OCI-LY1 (cell line): Measurements from ENCODE around the gene ZNF280A.

Experiments
- H2AFZ ChIP-seq: fragments of 200-600 bp; sonication (generic), shearing (Covaris generic); 2 replicates; pipeline ENCODE4 v1.6.0; 2014; ENCODE audit warnings: antibody characterized with exemption, mild to moderate bottlenecking, low read length
- H3F3A ChIP-seq: fragments of 200-600 bp; sonication (generic), shearing (Covaris generic); 2 replicates; pipeline ENCODE4 v1.6.0; 2014; ENCODE audit warnings: mild to moderate bottlenecking, antibody characterized with exemption, low read length, moderate library complexity; ENCODE audit not compliant: insufficient read depth
- H3K27ac ChIP-seq: fragments of 200-600 bp; sonication (generic); 2 replicates; pipeline ENCODE4 v1.5.1; 2014; ENCODE audit warnings: low read length, mixed run types, mild to moderate bottlenecking, low read depth; ENCODE audit not compliant: poor library complexity, severe bottlenecking
- H3K27me3 ChIP-seq: fragments of 200-600 bp; sonication (generic); 2 replicates; pipeline ENCODE4 v1.6.0; 2014; ENCODE audit warnings: antibody characterized with exemption, mild to moderate bottlenecking, low read length, moderate library complexity; ENCODE audit not compliant: insufficient read depth
- H3K36me3 ChIP-seq: fragments of 200-600 bp; sonication (generic); 2 replicates; pipeline ENCODE4 v1.6.1; 2014; ENCODE audit warnings: mild to moderate bottlenecking, antibody characterized with exemption, low read length, moderate library complexity, mixed read lengths; ENCODE audit not compliant: insufficient read depth
- H3K4me1 ChIP-seq: fragments of 200-600 bp; sonication (generic); 2 replicates; pipeline ENCODE4 v1.5.1; 2014; ENCODE audit warnings: mild to moderate bottlenecking, low read length, moderate library complexity; ENCODE audit not compliant: insufficient read depth, severe bottlenecking
- H3K4me2 ChIP-seq: fragments of 200-600 bp; sonication (generic), shearing (Covaris generic); 2 replicates; pipeline ENCODE4 v1.6.1; 2014; ENCODE audit warnings: low read length
- H3K4me3 ChIP-seq: fragments of 200-600 bp; sonication (generic); 2 replicates; pipeline ENCODE4 v1.5.1; 2014; ENCODE audit warnings: low read length, low read depth, mild to moderate bottlenecking, mixed read lengths; ENCODE audit not compliant: poor library complexity, severe bottlenecking
- H3K79me2 ChIP-seq: fragments of 200-600 bp; shearing (Covaris generic); 2 replicates; pipeline ENCODE4 v1.6.1; 2016; ENCODE audit warnings: mixed run types, low read length, mixed read lengths; ENCODE audit not compliant: insufficient read depth
- H3K9ac ChIP-seq: fragments of 200-600 bp; sonication (generic), shearing (Covaris generic); 2 replicates; pipeline ENCODE4 v1.6.1; 2014; ENCODE audit warnings: mild to moderate bottlenecking, low read length, mixed read lengths
- H3K9me2 ChIP-seq: fragments of 200-600 bp; sonication (generic), shearing (Covaris generic); 2 replicates; pipeline ENCODE4 v1.6.1; 2014; ENCODE audit warnings: low read depth, mild to moderate bottlenecking, low read length, mixed read lengths
- H3K9me3 ChIP-seq: fragments of 200-600 bp; shearing (Covaris generic); 2 replicates; pipeline ENCODE4 v1.6.1; 2014; ENCODE audit warnings: low read length, mixed read lengths
- H4K20me1 ChIP-seq: fragments of 200-600 bp; sonication (generic), shearing (Covaris generic); 2 replicates; pipeline ENCODE4 v1.6.0; 2016; ENCODE audit warnings: mild to moderate bottlenecking, low read length; ENCODE audit not compliant: insufficient read depth
- EZH2 ChIP-seq: fragments of 200-600 bp; sonication (generic), shearing (Covaris generic); IDR thresholded peaks from 2 replicates; pipeline ENCODE4 v1.8.0; 2017; ENCODE audit warnings: borderline replicate concordance, mixed run types, mild to moderate bottlenecking, antibody characterized with exemption, low read length, moderate library complexity, mixed read lengths
- TF ChIP-seq, protein P1 (sequence below): fragments of 200-600 bp; sonication (generic), shearing (Covaris generic); IDR thresholded peaks from 2 replicates; pipeline ENCODE4 v1.5.1; 2017; ENCODE audit warnings: mild to moderate bottlenecking, antibody characterized with exemption, low read length, moderate library complexity, mixed read lengths

Gene ZNF280A

DNA sequence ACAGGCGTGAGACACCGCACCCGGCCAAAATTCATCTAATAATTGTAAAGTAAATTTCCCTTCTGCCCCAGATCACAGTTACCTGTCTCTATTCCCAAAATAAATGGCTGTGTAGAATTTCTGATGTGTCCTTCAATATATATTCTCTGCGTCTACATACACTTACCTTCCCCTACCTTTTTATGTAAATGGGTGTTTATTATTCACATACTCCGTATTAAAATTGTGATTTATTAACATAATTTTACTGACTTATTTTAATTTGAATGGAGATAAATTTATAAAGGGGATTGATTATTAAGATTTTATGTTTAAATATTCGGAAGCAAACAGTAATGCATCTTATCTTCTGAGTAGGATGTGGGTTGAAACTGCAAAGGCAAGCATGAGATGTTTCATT, 16.4 kb upstream of the ZNF280A start:
- H3K9me2 ChIP-seq, result no peaks in the 10 kb centered on the region
- H3K4me3 ChIP-seq, result no peak overlapping the region
- TF ChIP-seq, protein P1, sequence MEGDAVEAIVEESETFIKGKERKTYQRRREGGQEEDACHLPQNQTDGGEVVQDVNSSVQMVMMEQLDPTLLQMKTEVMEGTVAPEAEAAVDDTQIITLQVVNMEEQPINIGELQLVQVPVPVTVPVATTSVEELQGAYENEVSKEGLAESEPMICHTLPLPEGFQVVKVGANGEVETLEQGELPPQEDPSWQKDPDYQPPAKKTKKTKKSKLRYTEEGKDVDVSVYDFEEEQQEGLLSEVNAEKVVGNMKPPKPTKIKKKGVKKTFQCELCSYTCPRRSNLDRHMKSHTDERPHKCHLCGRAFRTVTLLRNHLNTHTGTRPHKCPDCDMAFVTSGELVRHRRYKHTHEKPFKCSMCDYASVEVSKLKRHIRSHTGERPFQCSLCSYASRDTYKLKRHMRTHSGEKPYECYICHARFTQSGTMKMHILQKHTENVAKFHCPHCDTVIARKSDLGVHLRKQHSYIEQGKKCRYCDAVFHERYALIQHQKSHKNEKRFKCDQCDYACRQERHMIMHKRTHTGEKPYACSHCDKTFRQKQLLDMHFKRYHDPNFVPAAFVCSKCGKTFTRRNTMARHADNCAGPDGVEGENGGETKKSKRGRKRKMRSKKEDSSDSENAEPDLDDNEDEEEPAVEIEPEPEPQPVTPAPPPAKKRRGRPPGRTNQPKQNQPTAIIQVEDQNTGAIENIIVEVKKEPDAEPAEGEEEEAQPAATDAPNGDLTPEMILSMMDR, result no peak
- no peak for TF ChIP-seq EZH2
- H3F3A ChIP-seq, result no peaks in the 10 kb centered on the region
- H3K9me3 ChIP-seq, result no peaks in the 10 kb centered on the region
- H4K20me1 ChIP-seq, result no peaks in the 10 kb centered on the region
- H3K4me2 ChIP-seq, result no peak overlapping the region
- no peak overlapping the region for H3K9ac ChIP-seq
- no peak overlapping the region for H2AFZ ChIP-seq
- H3K27me3 ChIP-seq, result no peaks in the 10 kb centered on the region
- H3K79me2 ChIP-seq, result no peaks in the 10 kb centered on the region
- H3K27ac ChIP-seq, result no peak overlapping the region
- no peaks in the 10 kb centered on the region for H3K4me1 ChIP-seq
- no peaks in the 10 kb centered on the region for H3K36me3 ChIP-seq

DNA sequence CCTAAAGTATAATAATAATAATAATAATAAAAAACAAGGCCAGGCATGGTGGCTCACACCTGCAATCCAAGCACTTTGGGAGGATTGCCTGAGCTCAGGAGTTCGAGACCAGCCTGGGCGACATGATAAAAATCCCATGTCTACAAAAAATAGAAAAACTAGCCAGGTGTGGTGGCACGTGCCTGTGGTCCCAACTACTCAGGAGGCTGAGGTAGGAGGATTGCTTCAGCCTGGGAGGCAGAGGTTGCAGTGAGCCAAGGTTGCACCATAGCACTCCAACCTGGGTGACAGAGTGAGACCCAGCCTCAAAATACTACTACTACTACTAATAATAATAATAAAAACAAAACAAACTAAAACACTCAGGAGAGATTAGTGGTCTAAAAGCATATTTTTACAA, 15.6 kb upstream of the ZNF280A start:
- Histone ChIP-seq H3K27ac (no peak overlapping the region), H3K27me3 (no peaks in the 10 kb centered on the region), H3K36me3 (no peaks in the 10 kb centered on the region), H3F3A (no peaks in the 10 kb centered on the region), H3K9ac (no peak overlapping the region), H3K4me2 (no peak overlapping the region), H3K4me1 (no peaks in the 10 kb centered on the region), H3K4me3 (no peak overlapping the region), H2AFZ (no peak overlapping the region), H3K79me2 (no peaks in the 10 kb centered on the region), H3K9me3 (no peaks in the 10 kb centered on the region), H4K20me1 (no peaks in the 10 kb centered on the region), H3K9me2 (no peaks in the 10 kb centered on the region)
- TF ChIP-seq, protein P1, result no peak

DNA sequence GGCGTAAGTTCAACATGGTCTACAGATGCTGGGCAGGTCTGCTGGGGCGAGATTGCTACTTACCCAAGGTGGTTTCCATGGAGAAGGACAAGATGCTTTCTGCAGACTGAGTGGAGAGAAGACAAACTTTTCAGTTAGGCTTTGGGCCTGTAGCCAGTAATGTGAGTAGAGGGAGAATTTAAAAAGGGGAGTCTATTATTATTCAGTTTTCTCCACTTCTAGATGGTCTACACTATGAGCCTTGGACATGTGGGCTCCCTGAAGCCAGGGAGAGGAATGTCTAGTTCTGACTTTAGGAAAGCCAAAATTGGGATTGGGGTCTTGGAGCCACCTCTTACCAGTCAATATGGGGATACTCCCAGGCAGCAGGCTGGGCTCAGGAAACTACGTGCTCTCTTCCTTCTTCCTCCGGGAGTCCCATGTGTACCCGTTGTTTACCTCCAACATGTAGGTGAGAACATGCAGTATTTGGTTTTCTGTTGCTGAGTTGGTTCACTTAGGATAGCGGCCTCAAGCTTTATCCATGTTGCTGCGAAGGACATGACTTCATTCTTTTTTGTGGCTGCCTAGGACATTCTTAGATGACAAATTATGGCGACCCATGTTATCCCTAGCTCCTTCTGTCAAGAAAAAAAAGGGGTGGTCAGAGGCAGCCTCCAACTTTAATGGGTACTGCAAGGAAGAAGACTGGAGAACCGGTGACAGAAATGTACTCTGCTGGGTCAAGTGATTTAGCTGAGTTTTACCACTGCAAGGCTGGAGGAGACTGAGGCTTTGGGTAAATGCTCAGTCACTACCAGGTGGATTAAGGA, 14.7 kb upstream of the ZNF280A start:
- TF ChIP-seq, protein P1, result no peak
- TF ChIP-seq EZH2, result no peak
- Histone ChIP-seq H3K36me3 (no peaks in the 10 kb centered on the region), H3K79me2 (no peaks in the 10 kb centered on the region), H3K4me3 (no peak overlapping the region), H3K9ac (no peak overlapping the region), H2AFZ (no peak overlapping the region), H3K9me3 (no peaks in the 10 kb centered on the region), H3K4me2 (no peak overlapping the region), H4K20me1 (no peaks in the 10 kb centered on the region), H3K27me3 (no peaks in the 10 kb centered on the region), H3K27ac (no peak overlapping the region), H3F3A (no peaks in the 10 kb centered on the region), H3K9me2 (no peaks in the 10 kb centered on the region), H3K4me1 (no peaks in the 10 kb centered on the region)
